GM19372 (cell line): ENCODE results near the gene VPS13D.
A peak's percentile ranks its signal among the peaks of the same experiment; 100 is the strongest.
"Not testable (repeated sequence)": the region's sequence is repeated elsewhere in the genome, so short reads cannot be mapped to it uniquely, and the experiment has no call there.

Experiments
- ATAC-seq: cut with Tn5 transposase; IDR thresholded peaks from one replicate; pipeline ENCODE4 v1.9.1; 2021; ENCODE audit warnings: mild to moderate bottlenecking, low read depth, moderate library complexity; ENCODE audit not compliant: unreplicated experiment

The VPS13D gene

DNA sequence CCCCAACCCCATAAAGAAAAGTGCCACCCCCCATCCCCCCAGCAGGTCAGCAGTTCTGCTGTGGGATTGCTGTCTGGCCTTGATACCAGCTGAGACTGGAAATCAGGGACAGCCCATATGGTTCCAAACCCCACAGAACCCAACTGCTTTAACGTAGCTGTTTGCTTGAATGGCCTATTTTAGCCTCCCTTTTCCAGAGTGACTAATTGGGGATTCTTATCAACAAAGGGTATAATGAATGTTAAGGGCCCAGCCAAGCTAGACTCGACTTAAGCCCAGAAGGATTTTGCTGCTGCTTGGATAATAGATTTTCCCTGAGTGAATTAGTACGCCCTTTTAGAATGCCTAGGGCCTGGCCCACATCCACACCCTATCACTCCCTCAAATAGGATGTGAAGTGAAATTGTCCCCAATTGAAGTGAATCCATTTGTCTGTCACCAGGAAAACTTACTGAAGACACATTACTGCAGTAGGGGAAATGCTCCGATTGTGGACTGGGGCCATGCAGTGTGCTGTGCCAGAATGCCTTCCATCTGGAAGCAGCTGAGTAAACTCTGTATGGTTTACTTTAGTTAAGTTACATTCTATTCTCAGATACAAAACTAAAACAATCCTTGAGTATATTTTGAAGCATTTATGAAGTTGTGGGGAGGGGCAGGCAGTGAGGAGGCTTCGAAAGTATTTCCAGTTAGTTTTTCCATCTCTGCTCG is 231.2 kb downstream of the VPS13D start:
- no peak for ATAC-seq

DNA sequence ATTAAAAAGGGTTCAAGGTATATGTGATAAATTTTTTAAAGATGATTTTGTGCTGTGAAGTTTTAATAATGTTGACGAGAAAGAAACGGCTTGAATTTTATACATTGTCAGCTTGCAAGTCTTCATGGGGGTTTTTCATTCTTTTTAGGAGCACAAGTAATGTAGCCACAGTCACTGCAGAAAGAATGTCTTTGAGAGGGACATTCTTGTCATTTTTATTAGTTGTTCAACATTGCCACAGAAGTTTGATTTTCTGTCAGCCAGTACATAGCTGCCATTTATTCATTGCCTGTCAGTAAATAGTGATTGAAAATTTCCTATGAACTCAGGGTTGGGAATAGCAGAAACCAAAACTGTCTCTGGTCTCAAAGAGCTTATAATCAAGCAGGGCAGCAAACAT is 231.9 kb downstream of the VPS13D start:
- ATAC-seq: no peak

DNA sequence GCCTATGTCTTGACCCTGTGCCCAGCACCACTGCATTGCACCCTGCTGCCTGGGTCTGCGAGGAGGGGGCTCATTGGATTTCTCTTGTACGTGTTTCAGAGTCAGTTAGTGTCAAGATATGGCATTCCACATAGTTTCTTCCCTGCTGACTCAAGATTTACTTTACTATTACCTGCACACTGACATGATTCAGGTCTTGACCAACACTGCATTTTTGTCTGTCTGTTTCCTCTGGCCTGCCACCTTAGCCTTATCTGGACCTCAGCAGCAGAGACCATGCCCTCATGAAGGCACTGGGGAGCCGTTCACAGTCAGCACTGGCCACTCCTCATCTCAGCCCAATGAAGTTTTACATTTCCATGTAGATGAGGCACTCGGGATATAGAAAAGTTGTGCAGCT is 232.8 kb downstream of the VPS13D start:
- no peak for ATAC-seq

DNA sequence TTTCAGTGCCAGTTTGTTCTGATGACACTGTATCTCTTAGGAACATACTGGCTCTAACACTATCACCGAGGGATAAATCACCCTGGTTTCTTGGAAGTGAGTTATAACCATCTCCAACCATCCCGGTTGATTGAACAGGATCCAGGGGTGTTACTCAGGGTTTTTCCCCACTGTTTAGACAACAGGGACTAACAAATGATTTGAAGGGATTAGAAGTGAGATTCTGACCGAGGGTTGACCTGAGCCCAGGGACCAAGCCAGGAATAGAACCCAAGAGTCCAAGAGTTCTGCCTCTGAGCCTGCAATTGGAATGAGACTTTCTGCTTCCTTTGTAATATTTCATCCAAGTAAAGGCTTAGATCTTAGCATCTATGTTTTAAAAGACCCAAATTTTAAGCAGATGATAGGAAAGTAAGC is 234.2 kb downstream of the VPS13D start:
- no peak for ATAC-seq

DNA sequence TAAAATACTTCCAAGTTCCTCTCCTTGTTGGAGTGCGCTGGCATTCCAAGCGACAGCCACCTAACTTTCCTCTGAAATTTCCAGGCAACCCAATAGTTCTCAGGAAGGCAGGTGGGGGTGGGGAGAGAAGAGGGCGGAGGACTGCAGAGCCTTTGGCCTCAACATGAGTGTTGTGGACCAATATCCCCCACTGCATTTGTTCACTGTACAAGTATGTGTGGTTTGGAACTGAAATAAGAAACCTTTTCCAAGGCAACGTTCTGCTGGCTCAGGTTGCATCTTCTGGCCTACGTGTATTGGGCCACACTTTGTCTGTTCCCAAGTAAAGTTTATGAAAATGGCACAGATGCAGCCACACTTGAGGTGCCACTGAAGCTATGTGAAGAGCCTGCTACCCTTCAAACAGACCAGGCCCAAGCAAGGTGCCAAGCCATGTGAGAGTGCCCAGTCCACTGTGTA is 234.8 kb downstream of the VPS13D start:
- ATAC-seq: no peak

DNA sequence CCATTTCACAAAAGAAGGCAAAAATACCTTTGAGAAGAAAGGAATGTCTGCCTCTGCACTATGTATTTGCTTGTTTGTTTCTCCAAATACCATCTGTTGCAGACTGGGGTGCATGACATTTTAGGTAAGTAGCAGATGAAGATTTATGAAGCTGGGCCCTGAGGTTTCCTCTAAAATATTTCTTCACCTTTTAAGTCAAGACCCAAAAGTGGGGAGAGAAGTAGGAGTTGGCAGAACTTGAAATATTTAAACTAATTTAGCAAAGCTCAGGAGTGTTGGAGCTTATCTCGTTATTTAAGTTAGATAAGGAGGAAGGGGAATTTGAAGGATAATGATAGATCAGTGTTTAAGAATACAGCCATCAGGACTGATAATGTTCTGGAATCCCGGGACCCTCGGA is 235.3 kb downstream of the VPS13D start:
- no peak for ATAC-seq

DNA sequence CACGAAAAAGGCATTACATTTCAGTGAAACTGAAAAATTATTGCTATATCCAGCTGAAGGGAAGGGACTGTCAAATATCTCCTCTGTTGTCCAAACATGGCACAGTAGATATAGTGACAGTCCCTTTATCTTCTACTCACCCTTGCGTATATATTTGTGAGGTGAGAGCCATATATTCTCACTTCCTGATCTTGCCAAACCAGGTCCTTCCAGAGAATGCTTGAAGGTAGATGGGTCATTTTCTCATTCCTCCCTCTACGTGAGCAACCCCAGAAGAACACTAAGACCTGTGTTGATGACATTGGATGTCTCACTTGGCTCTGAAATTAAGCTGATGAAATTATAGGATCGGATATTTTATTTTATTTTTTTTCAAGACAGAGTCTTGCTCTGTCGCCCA is 237.0 kb downstream of the VPS13D start:
- ATAC-seq: no peak

DNA sequence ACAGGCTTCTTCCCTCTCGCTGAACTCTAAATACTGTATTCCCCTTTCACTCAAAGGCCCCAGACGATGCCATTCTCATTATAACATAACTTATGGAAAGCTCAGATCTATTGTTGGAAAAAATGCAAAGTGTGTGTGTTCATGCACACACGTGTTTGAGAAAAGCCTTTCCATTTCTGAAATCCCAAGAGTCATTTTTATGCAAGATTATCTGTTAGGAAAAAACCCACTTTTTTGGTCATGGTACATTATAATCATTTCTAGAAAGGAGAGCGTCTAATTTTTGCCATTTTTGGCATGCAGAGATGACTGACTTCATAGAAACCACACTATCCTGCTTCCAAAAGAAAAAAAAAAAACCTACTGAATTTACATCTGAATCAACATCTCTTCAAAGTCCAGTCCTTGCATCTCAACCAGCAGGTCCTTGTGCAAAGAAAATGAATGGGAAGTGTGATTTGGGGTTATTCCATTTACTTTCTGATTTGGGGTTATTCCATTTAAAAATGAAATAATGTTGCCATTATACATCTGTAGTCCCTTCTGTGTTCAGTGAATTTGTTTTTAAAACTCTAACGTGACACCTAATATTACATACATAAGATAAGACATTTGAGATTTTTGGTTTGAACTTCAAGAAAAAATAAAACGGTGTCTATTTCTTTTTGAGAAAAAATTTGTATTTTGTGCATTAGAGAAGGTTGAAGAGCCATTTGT is 237.9 kb downstream of the VPS13D start:
- no peak for ATAC-seq

DNA sequence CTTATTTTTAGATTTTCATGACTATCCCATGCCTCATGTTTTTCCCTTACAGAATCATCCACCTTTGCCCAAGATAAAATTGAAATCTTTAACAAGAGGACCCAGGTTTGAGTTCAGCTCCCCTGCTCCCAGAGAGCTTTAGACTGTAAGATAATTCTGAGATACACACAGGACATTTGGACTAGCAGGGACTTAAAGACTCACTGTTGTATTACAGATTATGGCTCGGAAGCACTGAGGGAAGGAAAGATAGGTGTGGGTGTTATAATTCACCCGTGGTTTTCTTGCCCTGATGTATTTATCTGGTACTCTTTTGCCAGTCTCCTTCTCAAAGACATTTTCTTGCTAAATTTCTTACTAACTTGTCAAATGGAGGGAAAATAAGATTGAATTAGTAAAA is 238.5 kb downstream of the VPS13D start:
- ATAC-seq: no peak

DNA sequence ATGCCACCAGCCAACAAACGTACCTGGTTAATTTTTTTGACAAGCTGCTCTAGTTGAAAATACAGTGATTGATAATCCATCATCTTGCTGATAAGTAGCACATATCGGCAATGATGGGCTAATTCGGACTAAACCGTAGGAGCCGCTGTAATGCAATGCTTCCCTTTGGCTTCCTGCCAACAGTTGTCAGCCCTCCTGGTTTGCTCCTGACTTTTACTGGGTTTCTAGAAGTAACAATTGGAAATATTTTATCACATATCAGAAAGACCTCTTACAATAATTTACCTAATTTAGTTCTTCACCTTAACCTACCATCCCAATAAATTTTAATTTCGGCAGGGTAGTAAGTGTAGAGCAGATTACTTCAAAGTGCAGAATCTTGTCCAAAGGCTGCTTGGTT is 239.7 kb downstream of the VPS13D start:
- no peak for ATAC-seq

DNA sequence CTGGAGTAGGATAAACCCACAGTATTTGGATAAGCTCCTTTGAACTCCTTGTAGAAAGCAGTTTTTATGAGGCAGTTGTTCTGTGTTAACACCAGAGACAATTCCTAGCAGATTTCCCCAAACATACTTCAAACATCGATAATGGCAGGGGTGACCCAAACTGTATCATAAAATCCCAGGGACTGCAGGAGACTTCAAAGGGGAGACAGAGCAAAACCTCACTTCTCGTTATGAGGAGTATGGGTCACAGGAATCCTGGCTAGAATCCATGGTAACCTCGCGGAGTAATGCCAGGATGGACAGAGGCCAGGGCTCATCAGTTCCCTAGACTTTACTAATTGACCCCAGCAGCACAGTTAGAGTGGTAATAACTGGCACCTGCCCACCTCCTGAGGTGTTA is 240.2 kb downstream of the VPS13D start:
- no peak for ATAC-seq

DNA sequence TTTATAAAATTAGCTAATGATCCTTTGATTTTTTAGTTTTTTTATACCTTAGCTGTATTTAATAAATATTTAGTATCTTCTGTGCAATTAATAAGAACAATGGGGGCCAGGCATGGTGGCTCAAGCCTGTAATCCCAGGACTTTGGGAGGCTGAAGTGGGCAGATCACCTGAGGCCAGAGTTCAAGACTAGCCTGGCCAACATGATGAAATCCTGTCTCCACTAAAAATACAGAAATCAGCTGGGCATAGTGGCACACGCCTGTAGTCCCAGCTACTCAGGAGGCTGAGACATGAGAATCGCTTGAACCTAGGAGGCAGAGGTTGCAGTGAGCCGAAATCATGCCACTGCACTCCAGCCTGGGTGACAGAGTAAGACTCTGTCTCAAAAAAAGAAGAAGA is 241.1 kb downstream of the VPS13D start:
- not testable (repeated sequence) for ATAC-seq

DNA sequence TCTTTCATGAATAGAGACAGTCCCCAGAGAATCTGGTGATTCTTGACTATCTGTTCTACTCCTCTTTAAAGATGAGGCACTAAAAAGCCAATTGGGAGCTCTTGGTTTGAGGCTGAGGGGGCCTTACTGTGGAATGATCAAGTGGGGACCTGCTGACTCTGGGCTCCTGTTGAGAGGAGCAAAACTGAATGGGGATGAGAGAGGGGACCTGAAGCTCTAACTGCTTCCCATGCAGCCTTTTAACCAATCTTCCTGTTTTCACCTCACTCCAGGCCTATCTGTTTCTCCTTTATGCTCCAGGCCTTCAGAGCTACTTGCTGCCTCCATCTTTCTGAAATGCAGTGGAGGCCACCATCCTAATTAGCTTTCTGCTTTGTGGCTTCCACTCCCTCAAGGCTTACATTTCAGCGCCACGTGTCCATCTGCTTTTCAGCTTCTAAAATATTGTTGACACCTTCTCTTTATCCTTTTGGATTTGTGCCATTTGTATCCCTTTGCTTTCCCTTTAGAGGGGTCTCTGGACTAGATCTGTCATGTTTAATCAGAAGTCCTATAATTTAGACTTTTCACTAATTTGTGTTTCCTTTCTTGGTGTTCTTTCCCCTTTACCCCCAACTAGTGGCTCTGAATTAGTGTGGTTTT is 242.4 kb downstream of the VPS13D start:
- ATAC-seq: no peak

DNA sequence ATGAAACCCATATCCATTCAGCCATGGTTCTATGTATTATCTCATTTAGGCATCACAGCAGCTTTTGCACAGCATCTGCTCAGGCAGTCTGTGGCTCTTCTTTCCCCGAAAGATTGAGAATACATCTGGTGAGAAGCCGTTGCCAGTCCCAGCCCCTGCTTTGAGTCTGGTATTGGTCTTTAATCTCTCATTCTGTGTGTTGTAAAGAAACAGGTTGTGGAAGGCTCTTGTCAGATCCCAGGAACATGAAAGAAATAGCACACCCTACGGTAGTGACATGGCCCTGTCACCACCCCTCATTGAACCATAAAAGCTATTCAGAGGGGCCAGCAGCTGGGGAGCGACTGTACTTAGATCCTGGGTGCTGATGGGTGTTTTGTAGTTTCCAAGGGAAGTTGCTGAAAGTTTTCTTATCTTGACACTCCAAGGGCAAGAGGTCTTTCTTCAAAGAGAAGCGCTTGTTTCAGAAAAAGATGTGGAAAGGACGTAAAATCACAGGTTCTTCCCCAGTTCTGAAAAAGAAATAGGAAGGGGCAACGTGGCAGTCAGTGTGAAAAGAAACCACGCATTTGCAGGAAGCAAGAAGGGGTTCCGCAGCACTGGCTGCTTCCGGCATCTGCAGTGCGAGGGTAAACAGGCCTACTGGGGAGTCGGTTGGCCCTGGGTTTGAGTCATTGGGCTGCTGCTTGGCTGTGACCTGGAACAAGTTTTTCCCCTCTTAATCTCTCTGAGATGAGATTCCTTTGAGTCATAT is 243.1 kb downstream of the VPS13D start:
- ATAC-seq: no peak

DNA sequence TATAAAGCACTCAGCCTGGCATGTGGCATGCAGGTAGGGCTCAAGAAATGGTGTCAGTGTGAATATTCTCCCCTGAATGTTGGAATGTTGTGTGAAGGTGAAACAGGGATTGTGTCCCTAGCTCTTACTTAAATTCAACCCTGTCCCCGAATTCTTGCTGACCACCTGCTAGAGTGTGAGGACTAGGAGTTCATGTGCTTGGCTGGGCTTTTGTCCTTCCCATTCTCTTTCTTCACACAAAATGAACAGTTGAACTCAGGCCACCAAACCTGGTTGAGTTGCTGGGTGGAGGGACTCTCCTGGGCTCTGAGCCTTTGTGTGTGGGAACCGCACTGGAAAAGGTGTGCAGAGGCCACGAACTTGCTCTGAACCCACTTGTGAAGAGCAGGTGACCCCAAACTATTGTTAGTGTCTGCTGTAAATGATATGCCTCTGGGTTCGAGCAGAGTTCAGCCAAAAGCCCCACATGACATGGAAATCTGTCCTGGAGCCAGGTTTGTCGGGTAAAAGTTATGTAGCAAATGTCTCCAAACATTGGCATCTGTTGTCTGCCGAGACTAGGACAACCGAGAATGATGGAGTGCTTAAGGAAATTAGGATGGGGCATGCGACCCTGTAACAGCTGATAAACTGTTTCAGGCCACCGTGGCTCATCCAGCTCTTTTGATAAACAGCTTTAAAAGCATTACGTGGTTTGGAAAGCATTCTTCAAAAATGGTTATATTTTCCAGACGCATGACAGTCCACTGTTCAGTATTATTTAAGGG is 243.9 kb downstream of the VPS13D start:
- ATAC-seq: no peak

DNA sequence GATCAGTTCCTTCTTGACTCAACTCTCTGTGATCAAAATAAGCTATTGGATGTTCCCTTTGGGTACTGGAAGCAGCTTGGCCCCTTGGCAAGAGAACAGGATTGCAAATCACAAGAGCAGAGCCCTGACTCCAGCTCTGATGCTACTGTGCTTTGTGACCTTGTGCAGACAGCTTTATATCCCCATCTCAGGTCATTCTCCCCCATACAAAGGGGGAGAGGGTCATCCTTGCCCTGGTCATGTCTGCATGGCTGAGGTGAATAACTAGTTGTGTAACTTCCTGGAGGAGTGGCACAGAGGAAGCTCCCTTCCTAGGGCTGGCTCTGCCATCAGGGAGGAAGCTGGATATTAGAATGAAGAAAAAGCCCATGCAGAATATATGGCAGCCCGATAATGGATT is 245.3 kb downstream of the VPS13D start:
- ATAC-seq: no peak

DNA sequence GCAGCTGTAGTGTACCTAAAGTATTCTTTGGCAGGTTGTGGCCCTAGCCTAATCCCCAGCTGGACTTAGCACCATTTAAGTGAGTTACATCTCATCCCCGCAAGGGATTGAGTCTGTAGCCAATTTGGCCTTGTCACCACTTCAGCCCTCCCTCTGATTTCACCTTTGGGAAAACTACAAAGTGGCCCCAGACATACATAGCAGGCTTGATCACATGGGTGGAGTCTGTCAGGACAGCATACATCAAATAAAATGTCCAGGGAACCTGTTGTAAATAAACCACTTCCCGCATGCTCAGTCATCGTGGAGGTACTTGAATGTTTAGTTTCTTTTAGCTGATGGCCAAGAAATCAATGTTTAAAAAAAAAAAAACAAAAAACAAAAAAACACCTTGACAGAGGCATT is 245.7 kb downstream of the VPS13D start:
- no peak for ATAC-seq

DNA sequence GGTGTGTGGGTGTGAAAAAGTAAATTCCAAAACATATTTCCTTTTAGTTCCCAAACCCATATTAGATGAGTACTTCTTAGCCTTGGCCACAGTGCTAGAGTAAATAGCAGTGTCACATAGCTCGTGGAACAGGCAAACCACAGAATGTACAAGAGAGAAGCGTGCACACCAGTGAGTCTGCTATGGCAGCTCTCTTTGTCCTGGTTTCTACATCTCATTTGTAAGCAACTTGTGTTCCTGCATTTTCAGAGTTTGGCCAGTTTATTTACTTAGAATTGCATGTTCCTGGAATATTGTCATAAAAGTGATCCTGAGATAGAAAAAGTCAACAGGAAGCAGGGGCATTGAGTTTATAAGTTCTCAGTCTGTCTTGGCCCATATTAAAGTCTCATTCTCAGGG is 246.1 kb downstream of the VPS13D start:
- ATAC-seq: no peak

DNA sequence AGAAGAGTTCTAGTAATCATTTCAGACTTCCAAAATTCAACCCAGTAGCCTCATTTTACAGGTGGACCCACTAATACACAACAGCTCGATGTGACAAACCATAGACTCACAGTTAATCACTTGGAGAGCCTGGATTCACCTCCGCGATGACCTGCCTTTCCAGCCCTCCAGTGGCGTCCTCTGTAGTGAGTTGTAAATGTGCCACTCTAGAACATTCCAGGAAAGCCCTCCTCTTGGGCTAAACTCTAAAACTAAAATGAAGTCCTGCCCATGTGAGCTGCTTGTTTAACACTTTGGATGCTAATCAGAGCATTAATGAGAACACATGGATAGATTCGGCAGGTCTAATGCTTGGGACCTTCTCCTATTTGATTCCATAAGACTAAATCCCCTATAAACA is 247.5 kb downstream of the VPS13D start:
- ATAC-seq: no peak

DNA sequence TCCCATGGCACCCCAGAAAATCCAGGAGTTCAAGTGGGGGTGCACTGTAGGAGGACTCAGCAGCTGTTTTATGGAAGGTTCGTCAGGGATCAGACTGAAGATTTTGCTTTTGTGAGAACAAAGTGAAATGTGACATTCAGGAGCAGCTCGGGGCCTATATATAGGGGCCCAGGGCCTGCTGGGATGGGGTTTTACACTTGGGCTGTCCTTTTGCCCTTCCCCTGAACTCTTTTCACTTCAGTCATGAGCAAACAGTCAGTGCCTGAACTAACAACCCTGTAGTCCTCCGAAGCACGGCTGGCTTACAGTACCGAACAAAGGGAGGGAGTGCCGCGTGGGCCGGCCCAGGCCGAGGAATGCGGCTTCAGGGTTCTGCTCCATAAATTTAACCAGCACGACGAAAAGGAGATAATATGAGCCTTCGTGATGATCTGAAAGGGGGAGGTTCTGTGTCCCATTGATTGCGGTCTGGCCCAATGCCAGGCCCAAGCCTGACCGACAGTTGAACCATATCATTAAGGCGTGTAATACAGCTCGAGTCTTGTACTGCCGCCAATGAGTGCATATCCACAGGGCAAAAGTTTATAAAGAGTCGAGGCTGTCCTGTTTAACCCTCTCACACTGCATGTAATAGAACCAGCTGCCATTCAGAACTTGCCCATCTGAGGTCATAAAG is 248.2 kb downstream of the VPS13D start:
- ATAC-seq: peak; percentile 48
